HG02840 (cell line): Measurements from ENCODE around the gene CAVIN4.

ENCODE experiments used
- ATAC-seq: cut with Tn5 transposase; IDR thresholded peaks from one replicate; pipeline ENCODE4 v1.9.1; 2021; ENCODE audit warnings: mild to moderate bottlenecking, moderate library complexity, moderate number of reproducible peaks; ENCODE audit not compliant: unreplicated experiment, low FRiP score

The CAVIN4 gene

DNA sequence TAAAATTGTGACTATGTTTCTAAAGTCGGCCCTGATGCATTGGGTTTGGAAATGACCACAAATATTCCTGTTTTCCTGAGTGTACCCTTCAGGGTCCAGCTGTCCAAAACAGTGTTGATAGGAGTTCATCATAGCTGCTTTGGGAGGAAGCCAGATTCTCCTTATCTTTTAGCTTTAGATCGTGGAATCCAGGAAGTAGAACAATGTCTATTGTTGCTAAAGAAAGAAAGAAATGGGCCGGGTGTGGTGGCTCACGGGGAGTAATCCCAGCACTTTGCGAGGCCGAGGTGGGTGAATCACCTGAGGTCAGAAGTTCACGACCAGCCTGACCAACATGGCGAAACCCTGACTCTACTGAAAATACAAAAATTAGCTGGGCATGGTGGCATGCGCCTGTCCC, 9.5 kb downstream of the CAVIN4 start:
- no peak for ATAC-seq

- ATAC-seq: no peak
Observed at GRCh38 chr9:100589582-100589981, 11.7 kb downstream of the CAVIN4 start.

DNA sequence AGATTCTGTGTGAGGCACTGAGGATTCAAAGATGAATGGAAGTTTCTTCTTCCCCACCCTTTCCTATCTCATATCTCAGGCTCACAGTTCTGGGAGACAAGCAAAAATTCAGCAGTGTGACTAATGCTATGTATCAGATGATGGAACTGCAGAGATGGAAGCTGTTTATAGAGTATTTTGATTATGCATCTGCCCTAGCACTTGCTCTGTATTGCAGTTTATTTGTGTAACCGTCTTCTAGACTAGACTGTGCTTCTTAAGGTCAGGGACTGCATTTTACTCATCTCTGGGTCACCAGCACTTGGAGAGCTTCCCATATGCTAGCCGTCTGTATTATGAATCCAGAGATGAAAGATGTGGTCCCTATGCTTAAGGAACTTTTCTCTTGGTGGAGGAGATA, 12.6 kb downstream of the CAVIN4 start:
- no peak for ATAC-seq

DNA sequence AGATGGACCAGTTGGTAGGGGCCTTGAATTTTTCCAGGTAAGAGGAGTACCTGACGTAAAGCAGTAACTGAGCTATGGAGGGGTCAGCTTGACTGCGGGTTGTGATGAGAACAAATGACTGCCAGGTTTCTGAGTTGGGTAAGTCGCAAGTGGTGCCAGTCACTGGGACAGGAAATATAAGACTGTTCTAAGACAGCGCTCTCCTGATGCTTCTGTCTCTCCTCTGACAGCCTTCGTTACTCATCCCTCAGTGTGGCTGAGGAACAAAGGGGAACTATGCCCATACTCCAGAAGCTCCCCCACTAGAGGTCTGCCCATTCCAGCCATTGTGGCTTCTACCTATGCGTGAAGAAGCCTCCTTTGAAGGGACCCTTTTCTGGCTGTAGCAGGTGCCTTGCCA, 13.3 kb downstream of the CAVIN4 start:
- ATAC-seq: no peak

- ATAC-seq: no peak
Observed at GRCh38 chr9:100591639-100592412, 13.9 kb downstream of the CAVIN4 start.

DNA sequence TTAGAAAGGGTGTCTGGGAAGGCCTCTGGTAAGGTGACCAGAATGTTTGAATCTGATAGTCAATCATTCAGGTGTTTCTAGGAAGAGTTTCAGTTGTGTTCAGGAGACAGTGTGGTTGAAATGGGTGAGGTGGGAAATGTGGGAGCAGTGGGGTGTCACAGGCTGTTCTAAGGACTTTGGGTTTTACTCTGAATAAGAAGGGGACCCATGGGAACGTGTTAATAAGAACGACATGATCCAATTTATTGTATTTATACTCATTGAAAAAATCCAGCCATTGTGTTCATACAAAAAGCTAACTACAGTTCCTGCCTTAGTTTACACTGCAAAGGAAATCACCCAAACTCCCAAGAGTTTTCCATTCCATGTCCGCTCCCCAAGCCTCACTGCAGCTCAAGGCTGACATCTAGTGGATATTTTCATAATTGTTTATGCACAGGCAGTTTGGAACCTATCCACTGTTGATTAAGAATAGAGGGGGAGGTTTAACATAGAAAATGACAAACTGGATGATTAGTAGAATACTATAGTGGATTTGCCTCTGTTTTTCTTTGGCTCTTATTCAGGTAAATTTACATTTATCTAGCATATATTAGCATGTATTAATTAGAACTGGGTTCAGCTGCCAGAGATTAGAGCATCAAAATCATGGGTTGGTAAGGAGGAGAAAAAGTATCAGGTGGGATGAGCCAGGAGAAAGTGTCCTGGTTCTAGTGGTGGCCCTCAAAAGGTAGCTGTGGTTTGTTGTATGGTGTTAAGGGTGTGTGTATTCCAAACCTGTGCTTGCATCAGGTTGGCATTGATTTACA, 17.7 kb downstream of the CAVIN4 start:
- no peak for ATAC-seq

- no peak for ATAC-seq
Observed at GRCh38 chr9:100597236-100597635, 19.4 kb downstream of the CAVIN4 start.

GRCh38 chr9:100598641-100599145, 20.8 kb downstream of the CAVIN4 start:
- peak; percentile 78 for ATAC-seq

DNA sequence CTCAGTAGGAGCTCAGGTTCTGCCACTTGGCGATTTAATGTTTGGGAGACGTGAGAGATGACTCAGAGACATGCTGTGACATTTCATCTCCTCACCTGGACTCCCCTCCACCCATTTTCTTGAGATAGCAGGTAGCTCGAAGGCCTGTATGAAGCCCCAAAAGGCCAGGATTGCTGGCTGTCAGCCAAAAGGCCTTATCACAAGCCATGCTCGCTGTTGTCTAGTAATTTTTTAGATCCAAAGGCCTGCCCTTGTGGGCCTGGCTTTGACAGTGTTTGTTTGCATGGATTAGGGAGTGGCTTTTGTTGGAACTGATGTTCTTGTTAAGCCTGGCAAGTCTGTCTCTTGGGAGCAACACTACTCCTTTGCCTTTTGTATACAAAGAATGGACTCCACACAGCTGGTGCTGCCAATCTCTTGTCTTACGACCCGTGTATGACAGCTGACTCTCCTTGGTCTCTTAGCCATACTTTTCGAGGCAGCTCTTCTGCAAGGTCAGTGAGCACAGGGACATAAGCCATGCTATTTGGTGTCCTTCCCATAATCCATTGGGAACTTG, 22.7 kb downstream of the CAVIN4 start:
- ATAC-seq: no peak

GRCh38 chr9:100601216-100601615, 23.3 kb downstream of the CAVIN4 start:
- no peak for ATAC-seq

DNA sequence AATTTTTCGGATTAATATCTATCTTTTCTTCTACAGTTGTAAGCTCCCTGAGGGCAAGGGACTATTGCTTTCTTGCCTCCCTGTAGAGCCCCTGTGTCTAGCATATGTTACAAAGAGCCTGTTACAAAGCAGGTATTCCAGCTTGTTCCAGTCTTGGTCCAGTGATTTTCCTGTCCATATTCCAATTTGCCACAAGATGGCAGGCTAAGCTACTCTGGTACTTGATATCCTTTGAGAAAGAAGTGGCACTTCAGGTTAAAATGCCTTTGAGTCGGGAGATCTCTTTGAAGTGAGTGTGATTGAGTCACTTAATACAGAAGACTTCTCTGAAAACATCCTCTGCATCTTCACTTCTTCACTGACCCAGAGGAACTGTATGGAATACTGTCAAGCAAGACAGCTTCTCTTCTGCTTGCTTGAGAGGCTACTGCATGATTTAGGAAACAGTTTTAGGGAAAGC, 24.5 kb downstream of the CAVIN4 start:
- ATAC-seq: no peak

DNA sequence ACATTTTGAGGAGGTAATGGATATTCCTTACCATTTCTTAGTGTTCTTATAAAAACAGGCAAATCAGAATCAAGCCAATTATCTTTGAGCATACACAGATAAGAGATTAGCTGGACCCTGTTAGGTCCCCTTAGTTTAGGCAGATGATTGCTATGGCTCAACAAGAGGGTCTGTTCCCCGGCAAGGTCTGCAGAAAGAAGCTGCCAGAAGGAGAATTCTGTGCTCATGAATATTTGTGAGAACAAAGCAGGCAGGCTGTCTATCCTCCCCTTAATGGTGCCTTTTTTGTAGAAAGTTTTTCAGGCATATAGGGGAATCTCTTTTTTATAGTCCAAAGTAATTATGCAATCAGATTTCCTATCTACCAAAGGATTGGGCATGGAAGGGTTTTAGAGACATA, 27.5 kb downstream of the CAVIN4 start:
- no peak for ATAC-seq

GRCh38 chr9:100619194-100619593, 41.3 kb downstream of the CAVIN4 start:
- no peak for ATAC-seq

- no peak for ATAC-seq
Observed at GRCh38 chr9:100619665-100620064, 41.8 kb downstream of the CAVIN4 start.

DNA sequence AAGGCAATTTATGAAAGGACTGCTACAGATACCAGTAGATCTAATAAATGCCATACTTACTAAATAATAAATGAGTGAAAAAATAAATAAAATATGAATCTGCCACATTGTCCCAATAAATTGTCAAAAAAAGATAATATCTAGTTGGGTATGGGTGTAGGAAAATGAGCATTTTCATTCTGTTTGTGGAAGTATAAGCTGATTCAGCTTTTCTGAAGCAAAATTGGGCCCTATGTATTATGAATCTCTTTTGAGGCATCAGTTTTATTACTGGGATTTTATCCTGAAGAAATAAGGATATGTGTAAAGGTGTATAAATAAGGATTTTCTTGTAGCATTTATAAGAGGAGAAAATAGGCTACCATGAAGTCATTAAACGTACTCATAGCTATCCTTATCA, 46.1 kb downstream of the CAVIN4 start:
- no peak for ATAC-seq

DNA sequence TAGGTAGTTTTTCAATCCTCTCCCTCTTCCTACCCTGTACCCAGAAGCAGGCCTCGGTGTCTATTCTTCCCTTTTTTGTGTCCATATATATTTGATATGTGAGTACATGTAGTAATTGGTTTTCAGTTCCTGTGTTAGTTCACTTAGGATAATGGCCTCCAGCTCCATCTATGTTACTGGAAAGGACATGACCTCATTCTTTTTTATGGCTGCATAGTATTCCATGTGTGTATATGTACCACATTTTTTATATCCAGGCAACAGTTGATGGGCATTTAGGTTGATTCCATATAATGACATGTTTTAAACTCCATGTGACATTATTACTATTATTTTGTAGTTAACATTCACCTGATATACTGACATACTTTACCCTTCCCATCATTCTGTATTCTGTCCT, 49.1 kb downstream of the CAVIN4 start:
- ATAC-seq: no peak

DNA sequence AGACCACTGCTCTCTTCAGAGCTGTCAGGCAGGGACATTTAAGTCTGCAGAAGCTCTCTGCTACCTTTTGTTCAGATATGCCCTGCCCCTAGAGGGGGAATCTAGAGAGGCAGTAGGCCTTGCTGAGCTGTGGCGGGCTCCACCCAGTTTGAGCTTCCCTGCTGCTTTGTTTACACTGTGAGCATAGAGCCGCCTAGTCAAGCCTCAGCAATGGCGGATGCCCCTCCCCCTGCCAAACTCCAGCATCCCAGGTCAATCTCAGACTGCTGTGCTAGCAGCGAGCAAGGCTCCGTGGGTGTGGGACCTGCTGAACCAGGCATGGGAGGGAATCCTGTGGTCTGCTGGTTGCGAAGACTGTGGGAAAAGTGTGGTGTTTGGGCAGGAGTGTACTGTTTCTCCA, 59.9 kb downstream of the CAVIN4 start:
- no peak for ATAC-seq
